VCaP (cell line): ENCODE measurements around the gene PKNOX2.
"Not testable (repeated sequence)": the region's sequence is repeated elsewhere in the genome, so short reads cannot be mapped to it uniquely, and the experiment has no call there.

Experiments
- H3K27ac ChIP-seq: fragments of 450-650 bp; 2 replicates; pipeline ENCODE4 v1.5.1; 2017
- CTCF ChIP-seq: fragments of 450-650 bp; conservative IDR thresholded peaks from 2 replicates; pipeline ENCODE4 v1.5.1; 2017; ENCODE audit warnings: mild to moderate bottlenecking, moderate library complexity

The PKNOX2 gene

GRCh38 chr11:125218336-125218735, 53.8 kb downstream of the PKNOX2 start:
- TF ChIP-seq CTCF: no peak
- H3K27ac ChIP-seq: no peak overlapping the region

DNA sequence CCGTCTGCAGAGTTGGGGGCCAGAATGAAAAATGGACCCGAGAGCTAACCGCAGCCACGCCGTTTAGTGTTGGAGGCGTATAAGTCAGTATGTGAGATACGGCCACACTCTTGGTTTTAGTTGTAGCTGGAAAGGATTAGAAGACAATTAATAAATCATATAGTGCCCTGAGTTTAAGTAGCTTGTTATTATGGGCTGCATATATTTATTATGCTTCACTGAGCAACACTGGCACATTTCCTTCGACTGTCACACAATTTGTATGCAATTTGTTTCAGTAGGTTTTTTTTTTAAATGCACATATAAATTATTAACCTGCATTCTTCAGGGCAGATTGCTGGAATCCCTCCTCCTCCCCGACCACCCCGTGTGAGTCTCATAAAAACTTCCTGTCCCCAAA, 56.9 kb downstream of the PKNOX2 start:
- TF ChIP-seq CTCF: no peak
- no peak overlapping the region for H3K27ac ChIP-seq

DNA sequence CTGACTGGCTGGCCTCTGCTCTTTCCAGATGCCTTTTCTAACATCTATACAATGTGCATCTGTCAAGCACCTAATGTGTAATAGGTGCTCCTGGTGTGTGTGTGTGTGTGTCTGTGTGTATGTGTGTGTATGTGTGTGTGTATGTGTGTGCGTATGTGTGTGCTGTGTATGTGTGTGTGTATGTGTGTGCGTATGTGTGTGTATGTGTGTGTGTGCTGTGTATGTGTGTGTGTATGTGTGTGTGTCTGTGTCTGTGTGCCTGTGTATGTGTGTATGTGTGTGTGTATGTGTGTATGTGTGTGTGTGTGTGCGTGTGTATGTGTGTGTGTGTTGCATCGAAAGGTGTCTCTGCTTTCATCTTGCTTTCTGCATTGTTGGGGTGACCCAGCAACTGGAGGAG, 57.9 kb downstream of the PKNOX2 start:
- H3K27ac ChIP-seq: no peak overlapping the region
- no peak for TF ChIP-seq CTCF

DNA sequence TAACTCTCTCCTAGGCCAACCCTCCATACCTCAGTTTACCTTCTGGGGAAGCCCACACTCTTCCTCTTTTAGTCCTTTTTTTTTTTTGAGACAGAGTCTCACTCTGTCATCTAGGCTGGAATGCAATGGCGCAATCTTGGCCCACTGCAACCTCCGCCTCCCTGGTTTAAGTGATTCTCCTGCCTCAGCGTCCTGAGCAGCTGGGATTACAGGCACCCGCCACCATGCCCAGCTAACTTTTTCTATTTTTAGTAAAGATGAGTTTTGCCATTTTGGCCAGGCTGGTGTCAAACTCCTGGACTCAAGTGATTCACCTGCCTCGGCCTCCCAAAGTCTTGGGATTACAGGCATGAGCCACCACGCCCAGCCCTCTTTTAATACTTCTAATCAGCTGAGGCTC, 58.6 kb downstream of the PKNOX2 start:
- not testable (repeated sequence) for H3K27ac ChIP-seq

GRCh38 chr11:125223901-125224361, 59.4 kb downstream of the PKNOX2 start:
- TF ChIP-seq CTCF: no peak
- no peak overlapping the region for H3K27ac ChIP-seq

GRCh38 chr11:125224391-125225021, 60.0 kb downstream of the PKNOX2 start:
- no peak overlapping the region for H3K27ac ChIP-seq
- peak; percentile 32; the same call in 1 of the 2 replicates for TF ChIP-seq CTCF

- H3K27ac ChIP-seq: no peak overlapping the region
- TF ChIP-seq CTCF: no peak
Observed at GRCh38 chr11:125225401-125225800, 60.9 kb downstream of the PKNOX2 start.

GRCh38 chr11:125226031-125226430, 61.5 kb downstream of the PKNOX2 start:
- no peak overlapping the region for H3K27ac ChIP-seq
- no peak for TF ChIP-seq CTCF
